ENCODE measurements around the gene DLG2.
A peak's percentile ranks its signal among the peaks of the same experiment; 100 is the strongest.
"Not testable (repeated sequence)": the region's sequence is repeated elsewhere in the genome, so short reads cannot be mapped to it uniquely, and the experiment has no call there.

DLG2 gene

GRCh38 chr11:85627332-85627997 lies at the start of gene DLG2:
DLG2 (minus strand) TSS chr11:85627344.
- peak within 1 kb of the TSS; percentile 92 for H3K4me3 ChIP-seq (ENCODE audit: low read depth, low read length)

DNA sequence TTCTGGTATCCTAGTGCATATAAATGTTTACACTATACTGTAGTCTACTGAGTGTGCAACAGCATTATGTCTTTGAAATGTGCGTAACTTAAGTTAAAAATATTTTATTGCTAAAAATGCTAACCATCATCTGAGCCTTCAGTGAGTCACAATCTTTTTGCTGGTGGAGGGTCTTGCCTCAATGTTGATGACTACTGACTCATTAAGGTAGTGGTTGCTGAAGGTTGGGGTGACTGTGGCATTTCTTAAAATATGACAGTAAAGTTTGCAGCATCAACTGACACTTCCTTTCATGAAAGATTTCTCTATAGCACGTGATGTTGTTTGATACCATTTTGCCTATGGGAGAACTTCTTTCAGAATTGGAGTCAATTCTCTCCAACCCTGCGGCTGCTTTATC lies 46.2 kb upstream of the DLG2 start:
- H3K4me3 ChIP-seq (ENCODE audit: low read depth, low read length) = no peak overlapping the region

- H3K4me3 ChIP-seq (ENCODE audit: low read depth, low read length) = no peak overlapping the region
These were observed 45.2 kb upstream of the DLG2 start for GRCh38 chr11:85672105-85672902.

DNA sequence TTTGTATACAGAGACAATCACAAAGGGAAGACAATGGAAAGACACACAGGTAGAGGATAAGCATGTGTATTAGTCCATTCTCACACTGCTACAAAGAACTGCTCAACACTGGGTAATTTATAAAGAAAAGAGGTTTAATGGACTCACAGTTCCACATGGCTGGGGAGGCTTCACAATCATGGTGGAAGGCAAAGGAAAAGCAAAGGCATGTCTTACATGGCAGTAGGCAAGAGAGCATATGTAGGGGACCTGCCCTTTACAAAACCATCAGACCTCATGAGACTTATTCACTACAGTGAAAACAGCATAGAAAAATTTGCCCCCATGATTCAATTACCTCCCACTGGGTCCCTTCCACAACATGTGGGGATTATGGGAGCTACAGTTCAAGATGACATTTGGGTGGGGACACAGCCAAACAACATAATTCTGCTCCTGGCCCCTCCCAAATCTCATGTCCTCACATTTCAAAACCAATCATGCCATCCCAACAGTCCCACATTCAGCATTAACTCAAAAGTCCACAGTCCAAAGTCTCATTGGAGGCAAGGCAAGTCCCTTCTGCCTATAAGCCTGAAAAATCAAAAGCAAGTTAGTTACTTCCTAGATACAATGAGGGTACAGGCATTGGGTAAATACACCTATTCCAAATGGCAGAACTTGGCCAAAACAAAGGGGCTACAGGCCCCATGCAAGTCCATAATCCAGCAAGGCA lies 44.0 kb upstream of the DLG2 start:
- not testable (repeated sequence) for H3K4me3 ChIP-seq (ENCODE audit: low read depth, low read length)

DNA sequence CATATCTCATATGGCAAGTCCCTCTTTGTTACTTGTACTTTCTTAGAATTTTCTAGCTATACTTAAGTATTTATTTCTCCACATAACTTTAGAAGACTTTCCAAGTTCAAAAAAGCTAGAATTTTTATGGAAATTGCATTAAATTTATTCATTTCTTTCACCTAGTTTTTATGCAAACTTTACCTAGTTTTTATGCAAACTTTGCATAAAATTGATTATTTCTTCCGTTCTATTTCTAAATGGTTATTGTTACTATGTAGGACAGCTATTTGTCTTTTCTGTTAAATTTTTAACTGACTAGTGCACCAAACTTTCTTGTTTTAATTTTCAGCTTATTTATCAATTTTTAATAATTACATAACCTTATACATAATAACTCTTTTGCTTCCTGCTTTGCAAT lies 41.0 kb upstream of the DLG2 start:
- H3K4me3 ChIP-seq (ENCODE audit: low read depth, low read length) = no peak overlapping the region

DNA sequence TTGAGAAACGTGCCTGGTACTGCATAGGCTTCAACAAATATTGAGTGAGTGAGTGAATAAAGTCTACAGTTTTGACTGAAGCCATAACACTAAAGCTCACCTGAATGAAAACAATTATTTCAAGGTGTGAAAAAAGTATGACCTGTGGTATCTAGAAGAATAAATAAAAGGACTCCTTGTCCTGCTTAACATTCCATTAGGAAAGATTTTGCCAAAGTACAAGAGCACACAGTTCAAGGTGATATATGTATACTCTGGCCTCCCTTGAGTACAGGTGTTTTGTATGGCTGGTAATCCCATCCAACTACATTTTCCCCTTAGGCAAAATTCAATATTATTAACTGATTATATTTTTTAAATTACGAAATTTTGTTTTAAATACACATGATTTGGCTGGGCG lies 39.5 kb upstream of the DLG2 start:
- no peak overlapping the region for H3K4me3 ChIP-seq (ENCODE audit: low read depth, low read length)

DNA sequence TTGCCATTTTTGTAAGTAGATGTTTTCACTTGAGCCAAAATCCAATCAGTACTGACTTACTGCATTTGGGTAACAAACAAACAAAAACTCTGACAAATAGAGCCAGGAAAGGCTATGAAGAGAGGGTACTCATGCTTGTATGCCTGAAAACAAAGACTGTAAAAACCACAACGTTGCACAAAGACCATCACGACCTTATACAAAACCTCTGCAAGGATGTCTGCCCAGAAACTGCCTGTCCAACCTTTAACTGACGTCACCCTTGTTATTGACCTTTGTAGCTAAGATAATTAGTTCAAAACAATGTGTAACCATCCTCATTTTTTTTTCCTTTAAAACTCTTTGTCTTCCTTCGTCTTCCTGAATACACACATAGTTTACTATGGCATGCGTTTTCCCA lies 38.6 kb upstream of the DLG2 start:
- H3K4me3 ChIP-seq (ENCODE audit: low read depth, low read length) = no peak overlapping the region

- H3K4me3 ChIP-seq (ENCODE audit: low read depth, low read length) = peak within 1 kb of the TSS; percentile 96
These were observed 37.7 kb upstream of the DLG2 start, which contains the start of gene CREBZF for GRCh38 chr11:85664615-85665481. CREBZF (minus strand) TSS chr11:85665129; CDS start chr11:85664875, 254 bp downstream.

GRCh38 chr11:85663753-85664614 lies 36.8 kb upstream of the DLG2 start:
- H3K4me3 ChIP-seq (ENCODE audit: low read depth, low read length) = peak overlapping the region; percentile 96

DNA sequence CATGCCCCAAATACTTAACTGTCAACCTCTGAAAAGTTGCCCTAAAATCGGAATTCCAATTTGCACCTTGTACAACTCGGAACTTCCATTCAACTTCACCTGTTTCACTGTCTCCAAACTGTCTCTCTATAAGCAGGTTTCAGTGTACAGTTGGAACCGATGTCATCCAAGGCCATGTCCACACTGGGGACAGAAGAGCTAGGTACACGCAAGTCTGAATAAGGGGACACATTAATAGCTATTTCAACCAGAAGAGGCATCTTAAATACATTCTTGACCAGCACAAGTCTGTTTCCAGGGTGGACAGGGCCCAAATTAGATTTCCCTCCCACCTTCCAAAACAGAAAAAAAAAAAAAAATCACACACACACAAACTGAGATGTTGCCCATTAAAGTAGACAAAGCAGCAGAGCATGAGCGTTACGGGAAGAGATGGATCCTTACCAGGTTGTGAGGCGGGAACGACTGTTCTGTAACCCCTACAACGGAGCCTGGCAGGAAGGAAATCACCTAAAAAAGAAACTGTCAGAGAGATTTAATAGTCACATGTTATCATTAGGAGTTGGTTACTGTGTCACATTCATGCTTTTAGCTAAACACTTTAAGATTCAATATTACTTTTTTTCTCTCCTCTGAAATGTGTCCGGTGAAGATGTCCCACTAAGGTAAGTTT lies 36.1 kb upstream of the DLG2 start:
- peak overlapping the region; percentile 96 for H3K4me3 ChIP-seq (ENCODE audit: low read depth, low read length)

- H3K4me3 ChIP-seq (ENCODE audit: low read depth, low read length) = peak overlapping the region; percentile 96
These were observed 35.0 kb upstream of the DLG2 start for GRCh38 chr11:85661972-85662664.

DNA sequence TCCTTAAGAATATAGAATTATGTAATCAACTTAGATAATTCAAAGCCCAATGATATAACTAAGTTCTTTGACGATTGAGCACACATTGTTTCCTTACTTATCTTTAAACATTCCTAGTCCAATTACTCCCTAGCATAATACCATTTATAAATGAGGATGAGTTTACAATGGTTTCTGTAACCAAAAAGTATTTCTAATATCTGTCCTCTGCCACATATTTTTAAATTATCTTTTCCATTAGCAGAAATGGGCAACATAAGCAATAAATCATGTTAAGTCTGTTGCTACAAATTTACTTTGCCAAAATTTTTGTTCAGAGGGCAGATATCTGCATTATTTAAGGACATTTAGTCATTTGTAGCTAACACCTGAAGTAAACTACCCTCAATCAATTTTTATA lies 31.0 kb upstream of the DLG2 start:
- H3K4me3 ChIP-seq (ENCODE audit: low read depth, low read length) = no peak overlapping the region

GRCh38 chr11:85656777-85657176 lies 29.6 kb upstream of the DLG2 start:
- no peak overlapping the region for H3K4me3 ChIP-seq (ENCODE audit: low read depth, low read length)

GRCh38 chr11:85654343-85654742 lies 27.2 kb upstream of the DLG2 start:
- H3K4me3 ChIP-seq (ENCODE audit: low read depth, low read length) = not testable (repeated sequence)

DNA sequence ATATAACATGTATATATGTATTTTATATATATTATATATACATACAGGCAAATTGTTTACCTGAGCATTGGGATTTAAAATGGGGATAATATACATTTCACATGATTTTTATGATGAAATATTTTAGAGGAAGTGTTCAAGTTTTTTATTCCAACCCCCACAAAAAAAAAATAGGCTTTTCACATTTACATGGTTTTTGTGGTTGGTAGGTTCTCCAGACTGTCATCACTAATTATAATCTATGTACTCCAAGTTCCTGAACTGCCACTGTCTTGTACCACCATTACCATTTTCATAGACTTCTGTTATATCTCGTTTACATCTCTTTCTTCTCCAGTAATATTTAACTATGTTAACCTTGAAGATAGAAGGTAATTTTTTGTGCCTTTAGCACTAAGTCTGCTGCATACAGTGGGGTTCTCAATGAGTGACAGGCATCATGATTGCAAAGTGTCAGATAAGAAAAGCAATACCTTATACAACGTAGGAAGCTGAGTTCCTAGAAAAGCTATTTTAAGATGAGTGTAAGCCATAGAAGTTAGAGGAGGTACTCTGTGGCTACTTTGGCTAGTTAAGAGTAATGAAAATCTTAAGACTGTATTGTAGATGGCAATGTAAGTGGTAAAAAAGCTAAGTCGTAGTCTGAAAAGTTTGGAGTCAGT lies 25.8 kb upstream of the DLG2 start:
- no peak overlapping the region for H3K4me3 ChIP-seq (ENCODE audit: low read depth, low read length)

DNA sequence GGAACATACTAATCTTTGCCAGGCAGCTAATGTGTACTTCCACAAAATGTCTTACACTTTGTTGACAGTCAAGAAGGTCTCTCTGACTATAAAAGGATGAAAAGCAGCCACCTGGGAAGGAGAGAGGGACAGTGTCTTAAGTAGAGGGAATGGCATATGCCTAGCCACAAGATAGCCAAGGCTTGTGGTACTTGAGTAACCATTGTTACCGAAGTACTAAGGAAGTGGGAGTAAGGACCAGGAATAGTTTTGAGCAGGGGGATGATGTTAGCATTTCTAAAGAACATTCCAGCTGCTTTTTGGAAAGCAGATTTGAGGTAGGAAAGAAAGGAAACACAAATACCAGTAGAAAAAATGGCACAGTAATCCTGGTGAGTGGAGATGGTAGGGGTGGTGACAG lies 24.0 kb upstream of the DLG2 start:
- no peak overlapping the region for H3K4me3 ChIP-seq (ENCODE audit: low read depth, low read length)

GRCh38 chr11:85647604-85648299 lies 20.6 kb upstream of the DLG2 start, which contains the start of gene TMEM126A:
TMEM126A (plus strand) TSS chr11:85647967; CDS start chr11:85650256, 2,289 bp downstream.
- H3K4me3 ChIP-seq (ENCODE audit: low read depth, low read length) = peak within 1 kb of the TSS; percentile 88
